Measurements from ENCODE around the gene BTBD3. TPM values are rescaled to one million over a fixed set of nuclear protein-coding genes. Genes with fewer than 3 reads are reported as not detected.

Gene BTBD3
- total RNA-seq (27.5 and 47.4 TPM in 2 replicates), polyA plus RNA-seq (29.9 and 51.7 TPM in 2 replicates), polyA minus RNA-seq (ENCODE audit: low replicate concordance) (49.0 and 68.1 TPM in 2 replicates)
- polyA plus RNA-seq (2012), result 17.3 and 30.6 TPM in 2 replicates

- Histone ChIP-seq H3K4me3 (replicated peaks in 1 of 4; ENCODE audit: control extremely low read depth in 1 of 4, insufficient read depth in 1 of 4, low read depth in 3 of 4, low read length in 4 of 4) (peak within 1 kb of the TSS; percentile 50 to 66 (median 60)), H3K9me3 (ENCODE audit: control insufficient read depth, insufficient read depth, low read depth, low read length) (no peaks in the 10 kb centered on the region), H3K4me2 (ENCODE audit: extremely low read depth, insufficient read depth, low read length) (peak within 1 kb of the TSS; percentile 86), H3K4me1 (ENCODE audit: control insufficient read depth, extremely low read depth, insufficient read depth, low read length) (peaks cover 2% of the 10 kb centered on the region), H3K27ac (ENCODE audit: insufficient read depth, low read length) (peak within 1 kb of the TSS; percentile 61), H3K9ac (ENCODE audit: insufficient read depth, low read length) (peak within 1 kb of the TSS; percentile 51), H3K36me3 (ENCODE audit: control insufficient read depth, insufficient read depth, low read length) (peaks cover 2% of the 10 kb centered on the region), H3K79me2 (ENCODE audit: control insufficient read depth, insufficient read depth, low read length) (peaks cover 38% of the 10 kb centered on the region), H2AFZ (ENCODE audit: low read length) (no peak within 1 kb of the TSS), H3K27me3 (ENCODE audit: control insufficient read depth, insufficient read depth, low read length) (no peaks in the 10 kb centered on the region), H4K20me1 (ENCODE audit: control insufficient read depth, extremely low read depth, insufficient read depth, low read length) (no peaks in the 10 kb centered on the region)
- no peak for TF ChIP-seq CTCF (conservative IDR thresholded peaks at IDR 0.05 in 1 of 2, IDR thresholded peaks at IDR 0.05 in 1 of 2; ENCODE audit: low read depth in 1 of 2, low read length in 2 of 2)
- no peak for TF ChIP-seq EZH2 (IDR thresholded peaks at IDR 0.05; ENCODE audit: low read length, missing control alignments)
- DNase-seq (ENCODE audit: low read depth in 2 of 2), result peak; percentile 75 to 80
Measured at GRCh38 chr20:11917663-11918062, at the start of gene BTBD3. Gene BTBD3, plus strand, starts transcription at chr20:11917893. Its CDS starts 383 bp downstream, at chr20:11918276.

- DNase-seq (ENCODE audit: low read depth in 2 of 2), result no peak
- TF ChIP-seq CTCF (conservative IDR thresholded peaks at IDR 0.05 in 1 of 2, IDR thresholded peaks at IDR 0.05 in 1 of 2; ENCODE audit: low read depth in 1 of 2, low read length in 2 of 2) (no peak), EZH2 (IDR thresholded peaks at IDR 0.05; ENCODE audit: low read length, missing control alignments) (no peak)
- Histone ChIP-seq H3K4me2 (ENCODE audit: extremely low read depth, insufficient read depth, low read length) (no peak overlapping the region), H3K4me1 (ENCODE audit: control insufficient read depth, extremely low read depth, insufficient read depth, low read length) (no peaks in the 10 kb centered on the region), H2AFZ (ENCODE audit: low read length) (no peak overlapping the region), H3K27ac (ENCODE audit: insufficient read depth, low read length) (no peak overlapping the region), H3K4me3 (replicated peaks in 1 of 4; ENCODE audit: control extremely low read depth in 1 of 4, insufficient read depth in 1 of 4, low read depth in 3 of 4, low read length in 4 of 4) (no peak overlapping the region), H3K9me3 (ENCODE audit: control insufficient read depth, insufficient read depth, low read depth, low read length) (no peaks in the 10 kb centered on the region), H3K79me2 (ENCODE audit: control insufficient read depth, insufficient read depth, low read length) (no peaks in the 10 kb centered on the region), H3K9ac (ENCODE audit: insufficient read depth, low read length) (no peak overlapping the region), H3K27me3 (ENCODE audit: control insufficient read depth, insufficient read depth, low read length) (no peaks in the 10 kb centered on the region), H4K20me1 (ENCODE audit: control insufficient read depth, extremely low read depth, insufficient read depth, low read length) (no peaks in the 10 kb centered on the region), H3K36me3 (ENCODE audit: control insufficient read depth, insufficient read depth, low read length) (no peaks in the 10 kb centered on the region)
Measured at GRCh38 chr20:11869641-11870040, 48.1 kb upstream of the BTBD3 start.

GRCh38 chr20:11870411-11870810, 47.3 kb upstream of the BTBD3 start:
- H2AFZ ChIP-seq (ENCODE audit: low read length), result no peak overlapping the region
- H3K4me1 ChIP-seq (ENCODE audit: control insufficient read depth, extremely low read depth, insufficient read depth, low read length), result no peaks in the 10 kb centered on the region
- no peaks in the 10 kb centered on the region for H4K20me1 ChIP-seq (ENCODE audit: control insufficient read depth, extremely low read depth, insufficient read depth, low read length)
- H3K9ac ChIP-seq (ENCODE audit: insufficient read depth, low read length), result no peak overlapping the region
- DNase-seq (ENCODE audit: low read depth in 2 of 2), result no peak
- H3K36me3 ChIP-seq (ENCODE audit: control insufficient read depth, insufficient read depth, low read length), result no peaks in the 10 kb centered on the region
- no peaks in the 10 kb centered on the region for H3K79me2 ChIP-seq (ENCODE audit: control insufficient read depth, insufficient read depth, low read length)
- no peak overlapping the region for H3K4me3 ChIP-seq (replicated peaks in 1 of 4; ENCODE audit: control extremely low read depth in 1 of 4, insufficient read depth in 1 of 4, low read depth in 3 of 4, low read length in 4 of 4)
- TF ChIP-seq CTCF (conservative IDR thresholded peaks at IDR 0.05 in 1 of 2, IDR thresholded peaks at IDR 0.05 in 1 of 2; ENCODE audit: low read depth in 1 of 2, low read length in 2 of 2), result no peak
- TF ChIP-seq EZH2 (IDR thresholded peaks at IDR 0.05; ENCODE audit: low read length, missing control alignments), result no peak
- H3K9me3 ChIP-seq (ENCODE audit: control insufficient read depth, insufficient read depth, low read depth, low read length), result no peaks in the 10 kb centered on the region
- no peak overlapping the region for H3K4me2 ChIP-seq (ENCODE audit: extremely low read depth, insufficient read depth, low read length)
- H3K27me3 ChIP-seq (ENCODE audit: control insufficient read depth, insufficient read depth, low read length), result no peaks in the 10 kb centered on the region
- no peak overlapping the region for H3K27ac ChIP-seq (ENCODE audit: insufficient read depth, low read length)

Data from fibroblast of lung (primary cell).